HEK293 (cell line): ENCODE data around the gene SNTN.

Experiments used
- ZNF501 ChIP-seq: fragments of 450-650 bp; formaldehyde crosslinking; IDR thresholded peaks from 2 replicates; pipeline ENCODE4 v1.5.1; 2016; ENCODE audit warnings: missing biosample characterization, missing genetic modification characterization
- TF ChIP-seq, protein P1 (sequence below): fragments of 450-650 bp; formaldehyde crosslinking; IDR thresholded peaks from 2 replicates; pipeline ENCODE4 v1.5.1; 2016; ENCODE audit warnings: missing biosample characterization, missing genetic modification characterization

DNA sequence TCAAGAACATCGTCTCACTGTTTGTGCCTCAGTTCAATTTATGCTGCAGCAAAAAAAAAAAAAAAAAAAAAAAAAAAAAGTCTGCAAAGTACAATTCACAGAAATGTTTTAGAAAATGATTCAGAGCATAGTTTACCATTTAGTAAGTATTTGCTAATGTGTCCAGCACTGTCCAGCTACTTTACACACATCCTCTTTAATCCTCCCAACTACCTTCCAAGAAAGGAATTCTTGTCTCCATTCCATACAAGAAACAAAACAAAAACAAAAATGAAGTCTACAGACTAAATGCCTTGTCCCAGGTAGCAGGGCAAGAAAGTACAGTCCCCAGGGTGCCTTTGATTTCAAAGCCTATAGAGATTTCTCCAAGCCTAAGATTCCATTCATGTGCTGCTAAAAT is 38.9 kb upstream of the SNTN start:
- TF ChIP-seq, protein P1, sequence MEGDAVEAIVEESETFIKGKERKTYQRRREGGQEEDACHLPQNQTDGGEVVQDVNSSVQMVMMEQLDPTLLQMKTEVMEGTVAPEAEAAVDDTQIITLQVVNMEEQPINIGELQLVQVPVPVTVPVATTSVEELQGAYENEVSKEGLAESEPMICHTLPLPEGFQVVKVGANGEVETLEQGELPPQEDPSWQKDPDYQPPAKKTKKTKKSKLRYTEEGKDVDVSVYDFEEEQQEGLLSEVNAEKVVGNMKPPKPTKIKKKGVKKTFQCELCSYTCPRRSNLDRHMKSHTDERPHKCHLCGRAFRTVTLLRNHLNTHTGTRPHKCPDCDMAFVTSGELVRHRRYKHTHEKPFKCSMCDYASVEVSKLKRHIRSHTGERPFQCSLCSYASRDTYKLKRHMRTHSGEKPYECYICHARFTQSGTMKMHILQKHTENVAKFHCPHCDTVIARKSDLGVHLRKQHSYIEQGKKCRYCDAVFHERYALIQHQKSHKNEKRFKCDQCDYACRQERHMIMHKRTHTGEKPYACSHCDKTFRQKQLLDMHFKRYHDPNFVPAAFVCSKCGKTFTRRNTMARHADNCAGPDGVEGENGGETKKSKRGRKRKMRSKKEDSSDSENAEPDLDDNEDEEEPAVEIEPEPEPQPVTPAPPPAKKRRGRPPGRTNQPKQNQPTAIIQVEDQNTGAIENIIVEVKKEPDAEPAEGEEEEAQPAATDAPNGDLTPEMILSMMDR: no peak
- no peak for TF ChIP-seq ZNF501 (tag by site-specific recombination)
